Left lobe of liver (tissue), 2 donors: ENCODE data around the gene ZNF467. TPM values are rescaled to one million over a fixed set of nuclear protein-coding genes. Genes with fewer than 3 reads are reported as not detected.

Experiments used
- ATAC-seq: fragments of 200-7000 bp; cut with Tn5 transposase; one replicate; pipeline ENCODE4 v1.9.1; 2020; ENCODE audit warnings: mild to moderate bottlenecking, moderate library complexity
- DNase-seq: peaks from one replicate; pipeline ENCODE4 v3.0.0-alpha.2; 2020; ENCODE audit warnings: low spot score
- total RNA-seq: library from RNA; stranded (reverse); gene quantifications from one replicate; pipeline ENCODE4 v1.2.1, GENCODE V29; 2021
- donor health status: DM: no; HTN: no; CAD: no; lungs with moderate emphysema.
- donor health status: DM: no; HTN: yes; CAD: no.

The ZNF467 gene
- total RNA-seq, 1 donor from 2014 or later: 18.9 TPM

- DNase-seq (no peak), ATAC-seq (no peak)
Observed at GRCh38 chr7:149772241-149772955, 990 bp downstream of the ZNF467 start.

- DNase-seq: peak; percentile 98
- ATAC-seq: peak; percentile 87
Observed at GRCh38 chr7:149771720-149772240, 1.6 kb downstream of the ZNF467 start.

GRCh38 chr7:149770728-149771636, 2.4 kb downstream of the ZNF467 start:
- DNase-seq (peak; percentile 62), ATAC-seq (no peak)

GRCh38 chr7:149769915-149770314, 3.5 kb downstream of the ZNF467 start:
- DNase-seq: no peak
- ATAC-seq: no peak

GRCh38 chr7:149768931-149769330, 4.5 kb downstream of the ZNF467 start:
- DNase-seq: peak; percentile 42
- no peak for ATAC-seq

GRCh38 chr7:149767068-149767467, 6.3 kb downstream of the ZNF467 start:
- DNase-seq (no peak), ATAC-seq (no peak)

GRCh38 chr7:149766135-149766675, 7.2 kb downstream of the ZNF467 start:
- no peak for DNase-seq

GRCh38 chr7:149765399-149766121, 7.8 kb downstream of the ZNF467 start:
- DNase-seq (no peak), ATAC-seq (peak; percentile 16)

More at GRCh38 chr7:149766135-149766675, 7.2 kb downstream of the ZNF467 start:
- ATAC-seq: no peak

- no peak for DNase-seq
- peak; percentile 55 for ATAC-seq
Observed at GRCh38 chr7:149764481-149765398, 8.6 kb downstream of the ZNF467 start.

- no peak for ATAC-seq
Observed at GRCh38 chr7:149763563-149764240, 9.7 kb downstream of the ZNF467 start.

GRCh38 chr7:149762610-149763009, 10.8 kb downstream of the ZNF467 start:
- DNase-seq: no peak
- ATAC-seq: no peak

More at GRCh38 chr7:149763563-149764240, 9.7 kb downstream of the ZNF467 start:
- DNase-seq: no peak

- no peak for ATAC-seq
- DNase-seq: no peak
Observed at GRCh38 chr7:149762089-149762488, 11.3 kb downstream of the ZNF467 start.

- ATAC-seq (no peak), DNase-seq (no peak)
Observed at GRCh38 chr7:149761307-149761706, 12.1 kb downstream of the ZNF467 start.

GRCh38 chr7:149760538-149760937, 12.8 kb downstream of the ZNF467 start:
- ATAC-seq (no peak), DNase-seq (no peak)

GRCh38 chr7:149759093-149759860, 14.1 kb downstream of the ZNF467 start:
- ATAC-seq: no peak
- DNase-seq: no peak

- ATAC-seq (peak; percentile 84), DNase-seq (no peak)
Observed at GRCh38 chr7:149753375-149754233, 19.8 kb downstream of the ZNF467 start.

GRCh38 chr7:149752646-149753045, 20.7 kb downstream of the ZNF467 start:
- ATAC-seq: no peak
- DNase-seq: no peak
